GM10266 (cell line): ENCODE measurements around the gene BUD13.

Experiments used
- DNase-seq: peaks from one replicate; pipeline ENCODE4 v3.0.0; 2012; ENCODE audit errors: extremely low spot score
- TF ChIP-seq, protein P1 (sequence below): IDR thresholded peaks from 2 replicates; pipeline ENCODE4 v1.5.1; 2012; ENCODE audit warnings: mild to moderate bottlenecking, low read depth; ENCODE audit not compliant: control insufficient read depth, insufficient read depth; ENCODE audit errors: missing control alignments

BUD13 gene

DNA sequence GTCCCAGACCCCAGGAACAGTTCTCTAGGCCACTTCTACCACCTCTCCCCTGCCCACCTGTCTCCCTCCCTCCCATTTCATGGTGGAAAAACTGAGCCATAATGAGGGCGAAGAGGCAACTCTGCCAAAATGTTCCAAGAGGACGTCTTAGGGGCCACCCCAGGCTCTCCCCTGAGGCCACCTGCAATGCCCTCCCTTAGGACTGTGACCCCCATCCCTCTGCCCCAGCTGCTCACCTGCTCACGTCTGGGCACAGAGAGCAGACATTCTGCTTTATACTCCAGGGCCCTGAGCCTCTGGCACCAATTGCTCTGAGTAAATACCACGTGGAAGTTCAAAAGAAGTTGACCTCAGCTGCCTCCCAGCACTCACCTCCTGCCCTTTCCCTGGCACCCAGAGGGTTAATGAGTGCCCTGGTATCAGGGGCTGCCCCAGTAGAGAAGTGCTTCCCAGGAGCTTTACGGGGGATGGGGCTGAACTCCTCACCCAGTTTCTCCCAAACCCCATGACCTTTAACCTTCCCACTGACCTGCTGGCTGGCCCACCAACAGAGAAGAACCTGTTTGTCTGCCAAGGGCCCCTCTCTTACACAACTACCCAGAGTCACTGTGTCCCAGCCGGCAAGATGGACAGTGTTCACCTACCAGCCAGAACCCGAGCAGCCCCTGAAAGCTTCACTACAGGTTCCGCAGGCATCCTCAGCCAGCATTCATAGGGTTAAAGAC lies 19.5 kb upstream of the BUD13 start:
- DNase-seq, result no peak
- TF ChIP-seq, protein P1, sequence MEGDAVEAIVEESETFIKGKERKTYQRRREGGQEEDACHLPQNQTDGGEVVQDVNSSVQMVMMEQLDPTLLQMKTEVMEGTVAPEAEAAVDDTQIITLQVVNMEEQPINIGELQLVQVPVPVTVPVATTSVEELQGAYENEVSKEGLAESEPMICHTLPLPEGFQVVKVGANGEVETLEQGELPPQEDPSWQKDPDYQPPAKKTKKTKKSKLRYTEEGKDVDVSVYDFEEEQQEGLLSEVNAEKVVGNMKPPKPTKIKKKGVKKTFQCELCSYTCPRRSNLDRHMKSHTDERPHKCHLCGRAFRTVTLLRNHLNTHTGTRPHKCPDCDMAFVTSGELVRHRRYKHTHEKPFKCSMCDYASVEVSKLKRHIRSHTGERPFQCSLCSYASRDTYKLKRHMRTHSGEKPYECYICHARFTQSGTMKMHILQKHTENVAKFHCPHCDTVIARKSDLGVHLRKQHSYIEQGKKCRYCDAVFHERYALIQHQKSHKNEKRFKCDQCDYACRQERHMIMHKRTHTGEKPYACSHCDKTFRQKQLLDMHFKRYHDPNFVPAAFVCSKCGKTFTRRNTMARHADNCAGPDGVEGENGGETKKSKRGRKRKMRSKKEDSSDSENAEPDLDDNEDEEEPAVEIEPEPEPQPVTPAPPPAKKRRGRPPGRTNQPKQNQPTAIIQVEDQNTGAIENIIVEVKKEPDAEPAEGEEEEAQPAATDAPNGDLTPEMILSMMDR, result no peak

DNA sequence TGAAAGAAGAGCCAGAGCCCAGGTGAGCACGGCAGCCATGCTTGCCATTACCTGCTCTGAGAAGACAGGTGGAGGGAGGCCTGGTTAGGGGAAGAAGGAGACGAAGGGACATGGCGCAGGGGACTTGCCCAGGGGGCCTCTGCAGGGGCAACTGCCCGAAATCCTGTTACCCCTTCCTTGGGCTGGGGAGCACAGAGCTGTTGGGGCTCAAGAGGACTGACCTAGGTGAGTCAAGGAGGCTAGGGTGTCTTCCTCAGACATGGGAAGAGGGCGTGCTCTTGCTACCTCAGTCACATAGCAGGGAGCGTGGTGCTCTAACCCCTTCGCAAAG lies 19.0 kb upstream of the BUD13 start, which contains the start of gene APOA5:
APOA5 (minus strand) TSS at position 67 of the 331 bp plus-strand sequence; CDS start at position 48, 19 bp downstream.
- no peak for DNase-seq
- TF ChIP-seq, protein P1, result no peak

DNA sequence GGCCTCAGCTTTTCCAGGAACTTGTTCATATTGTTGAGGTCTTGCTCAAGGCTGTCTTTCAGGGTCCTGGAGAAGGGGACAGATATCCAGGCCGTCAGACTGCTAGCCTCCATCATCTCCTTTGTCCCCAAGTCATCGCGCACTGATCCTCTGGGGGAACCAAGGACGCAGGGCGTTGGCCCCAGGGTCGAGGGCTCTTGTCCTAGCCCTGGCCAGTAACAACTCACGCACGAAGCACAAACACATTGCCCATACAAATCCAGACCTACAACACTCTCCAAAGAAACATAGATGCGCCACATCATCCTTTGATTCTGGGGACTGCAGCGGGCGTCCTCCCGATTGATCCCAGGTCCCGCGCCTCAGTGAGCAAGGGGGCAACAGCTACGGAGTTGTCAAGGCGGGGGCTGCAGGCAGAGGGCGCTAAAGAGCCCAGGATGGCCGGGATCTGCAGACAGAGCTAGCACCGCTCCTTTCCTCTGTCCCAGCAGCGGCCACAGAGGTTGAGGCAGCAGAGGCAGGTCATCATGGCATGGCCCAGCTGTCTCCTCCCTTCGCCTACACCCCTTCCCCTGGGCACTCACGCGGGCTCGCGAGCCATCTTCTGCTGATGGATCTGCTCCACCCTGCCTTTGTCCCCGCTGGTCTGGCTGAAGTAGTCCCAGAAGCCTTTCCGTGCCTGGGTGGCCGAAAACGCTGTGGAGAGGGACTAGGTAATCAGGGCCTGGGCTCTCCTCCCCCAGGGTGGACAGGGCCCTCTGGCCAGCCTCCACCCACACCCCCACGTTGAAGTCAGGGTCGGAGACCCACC lies 18.4 kb upstream of the BUD13 start:
- TF ChIP-seq, protein P1, result peak; percentile 92
- DNase-seq, result peak; percentile 88

DNA sequence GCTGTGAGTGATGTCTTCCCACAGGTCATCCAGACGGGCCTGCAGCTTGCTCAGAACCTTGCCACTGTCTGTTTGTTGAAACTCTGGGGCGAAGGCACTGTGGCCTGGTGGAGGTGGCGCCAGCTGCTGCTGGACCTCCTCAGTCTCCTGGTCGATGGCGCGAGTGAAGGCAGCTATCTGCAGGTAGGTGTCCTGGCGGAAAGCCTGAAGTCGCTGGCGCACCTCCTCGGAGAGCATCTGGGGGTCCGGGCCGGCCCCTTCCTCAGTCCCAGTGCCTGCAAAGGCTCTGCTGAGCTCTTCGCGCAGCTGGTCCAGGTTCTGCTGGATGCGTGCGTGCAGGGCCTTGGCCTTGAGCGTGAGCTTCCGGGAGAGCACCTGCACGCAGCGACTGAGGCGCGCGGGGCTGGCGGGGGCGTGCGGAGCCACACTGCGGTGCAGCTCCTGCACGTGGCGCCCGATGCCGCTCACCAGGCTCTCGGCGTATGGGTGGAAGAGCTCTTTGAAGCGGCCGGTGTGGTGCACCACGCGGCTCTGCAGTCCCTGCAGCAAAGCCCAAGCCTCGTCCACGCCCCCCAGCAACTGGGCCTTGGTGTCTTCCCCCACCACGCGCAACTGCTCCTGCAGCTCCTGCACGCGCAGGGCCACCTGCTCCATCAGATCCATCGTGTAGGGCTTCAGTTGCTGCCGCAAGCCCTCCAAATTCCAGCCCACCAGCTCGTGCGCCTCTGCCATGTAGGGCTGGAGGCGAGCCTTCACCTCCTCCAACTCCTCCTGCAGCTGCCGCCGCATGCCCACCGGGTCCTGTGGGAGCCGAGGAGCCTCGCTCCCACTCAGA lies 17.6 kb upstream of the BUD13 start:
- TF ChIP-seq, protein P1, result no peak
- no peak for DNase-seq

DNA sequence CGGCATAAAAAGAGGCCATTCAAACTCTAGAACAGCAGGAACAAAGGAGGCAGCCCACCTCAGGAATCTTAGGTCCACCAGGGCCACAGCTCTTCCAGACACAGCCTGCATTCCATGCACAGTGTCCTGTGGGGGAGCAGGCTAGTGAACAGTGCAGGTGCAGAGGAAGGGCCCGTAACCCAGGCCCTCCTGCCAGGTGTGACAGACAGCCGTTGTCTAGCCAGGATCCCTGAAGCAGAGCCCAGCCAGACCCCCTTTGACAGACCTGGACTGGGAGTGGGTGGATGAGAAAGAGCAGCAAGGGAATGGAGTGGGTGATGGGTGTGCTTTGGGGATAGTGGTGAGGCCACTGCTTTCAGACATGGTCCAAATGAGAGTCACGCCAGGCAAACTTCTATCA lies 16.2 kb upstream of the BUD13 start:
- DNase-seq, result no peak
- TF ChIP-seq, protein P1, result no peak

DNA sequence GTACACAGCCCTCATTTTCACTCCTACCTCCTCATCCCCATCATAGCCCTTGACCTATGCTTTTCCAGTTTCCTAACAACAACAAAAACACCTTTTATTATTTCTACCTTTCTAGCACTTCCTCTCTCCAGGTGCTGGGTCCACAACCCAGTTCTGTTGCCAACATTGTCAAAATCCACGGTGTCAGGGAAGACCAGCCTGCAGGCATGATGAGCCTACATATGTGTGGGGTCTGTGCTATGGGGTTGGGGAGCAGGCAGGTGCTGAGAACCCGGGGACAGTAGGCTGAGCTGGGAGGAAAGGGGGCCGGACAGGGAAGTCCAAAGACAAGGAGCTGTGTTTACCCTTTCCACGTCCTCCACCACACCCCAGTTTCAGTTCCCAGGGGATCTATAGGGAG lies 15.7 kb upstream of the BUD13 start:
- no peak for DNase-seq

More for the DNA sequence above, 15.7 kb upstream of the BUD13 start:
- TF ChIP-seq, protein P1, result no peak
